Left lobe of liver (tissue), 2 donors: ENCODE measurements around the gene SHOX. TPM values are rescaled to one million over a fixed set of nuclear protein-coding genes. Genes with fewer than 3 reads are reported as not detected.
A peak's percentile ranks its signal among the peaks of the same experiment; 100 is the strongest.
"Not testable (repeated sequence)": the region's sequence is repeated elsewhere in the genome, so short reads cannot be mapped to it uniquely, and the experiment has no call there.

Experiments used
- ATAC-seq: fragments of 200-7000 bp; cut with Tn5 transposase; one replicate; pipeline ENCODE4 v1.9.1; 2020; ENCODE audit warnings: mild to moderate bottlenecking, moderate library complexity
- DNase-seq: peaks from one replicate; pipeline ENCODE4 v3.0.0-alpha.2; 2020; ENCODE audit warnings: low spot score
- total RNA-seq: library from RNA; stranded (reverse); gene quantifications from one replicate; pipeline ENCODE4 v1.2.1, GENCODE V29; 2021
- donor health status: DM: no; HTN: no; CAD: no; lungs with moderate emphysema.
- donor health status: DM: no; HTN: yes; CAD: no.

The SHOX gene
- total RNA-seq, 1 donor from 2014 or later: not detected

GRCh38 chrX:621705-622503 is 8.7 kb upstream of the SHOX start:
- DNase-seq: no peak
- no peak for ATAC-seq

- ATAC-seq: not testable (repeated sequence)
Observed at GRCh38 chrX:622802-623201, 7.8 kb upstream of the SHOX start.

GRCh38 chrX:623268-623598 is 7.4 kb upstream of the SHOX start:
- ATAC-seq: no peak
- no peak for DNase-seq

More at GRCh38 chrX:622802-623201, 7.8 kb upstream of the SHOX start:
- DNase-seq: not testable (repeated sequence)

GRCh38 chrX:623599-624315 is 6.8 kb upstream of the SHOX start:
- ATAC-seq (no peak), DNase-seq (no peak)

- DNase-seq (peak; percentile 2), ATAC-seq (no peak)
Observed at GRCh38 chrX:625137-625691, 5.4 kb upstream of the SHOX start.

- not testable (repeated sequence) for ATAC-seq, DNase-seq
Observed at GRCh38 chrX:626047-626446, 4.5 kb upstream of the SHOX start.

GRCh38 chrX:626745-627509 is 3.7 kb upstream of the SHOX start:
- DNase-seq (no peak), ATAC-seq (no peak)

- no peak for DNase-seq
- ATAC-seq: no peak
Observed at GRCh38 chrX:627510-627981, 3.0 kb upstream of the SHOX start.

- DNase-seq (no peak), ATAC-seq (no peak)
Observed at GRCh38 chrX:627995-628394, 2.6 kb upstream of the SHOX start.

GRCh38 chrX:629230-630006 is 1.2 kb upstream of the SHOX start:
- DNase-seq (no peak), ATAC-seq (no peak)

- ATAC-seq (no peak), DNase-seq (peak; percentile 22)
Observed at GRCh38 chrX:630007-630611, 482 bp upstream of the SHOX start.

- ATAC-seq (no peak), DNase-seq (no peak)
Observed at GRCh38 chrX:631802-632365, 1.3 kb downstream of the SHOX start.

GRCh38 chrX:632366-633042 is 1.9 kb downstream of the SHOX start:
- no peak for DNase-seq

GRCh38 chrX:633043-633984 is 2.7 kb downstream of the SHOX start:
- no peak for ATAC-seq
- DNase-seq: no peak

More at GRCh38 chrX:632366-633042, 1.9 kb downstream of the SHOX start:
- no peak for ATAC-seq

- ATAC-seq: no peak
- no peak for DNase-seq
Observed at GRCh38 chrX:633985-634958, 3.7 kb downstream of the SHOX start.

- DNase-seq: no peak
- ATAC-seq: no peak
Observed at GRCh38 chrX:635428-636090, 5.0 kb downstream of the SHOX start.
